HG02759 (cell line): Measurements from ENCODE around the gene SDHA.
"Not testable (repeated sequence)": the region's sequence is repeated elsewhere in the genome, so short reads cannot be mapped to it uniquely, and the experiment has no call there.

Experiments
- ATAC-seq: cut with Tn5 transposase; IDR thresholded peaks from one replicate; pipeline ENCODE4 v1.9.1; 2021; ENCODE audit warnings: mild to moderate bottlenecking, moderate library complexity; ENCODE audit not compliant: unreplicated experiment

The SDHA gene

DNA sequence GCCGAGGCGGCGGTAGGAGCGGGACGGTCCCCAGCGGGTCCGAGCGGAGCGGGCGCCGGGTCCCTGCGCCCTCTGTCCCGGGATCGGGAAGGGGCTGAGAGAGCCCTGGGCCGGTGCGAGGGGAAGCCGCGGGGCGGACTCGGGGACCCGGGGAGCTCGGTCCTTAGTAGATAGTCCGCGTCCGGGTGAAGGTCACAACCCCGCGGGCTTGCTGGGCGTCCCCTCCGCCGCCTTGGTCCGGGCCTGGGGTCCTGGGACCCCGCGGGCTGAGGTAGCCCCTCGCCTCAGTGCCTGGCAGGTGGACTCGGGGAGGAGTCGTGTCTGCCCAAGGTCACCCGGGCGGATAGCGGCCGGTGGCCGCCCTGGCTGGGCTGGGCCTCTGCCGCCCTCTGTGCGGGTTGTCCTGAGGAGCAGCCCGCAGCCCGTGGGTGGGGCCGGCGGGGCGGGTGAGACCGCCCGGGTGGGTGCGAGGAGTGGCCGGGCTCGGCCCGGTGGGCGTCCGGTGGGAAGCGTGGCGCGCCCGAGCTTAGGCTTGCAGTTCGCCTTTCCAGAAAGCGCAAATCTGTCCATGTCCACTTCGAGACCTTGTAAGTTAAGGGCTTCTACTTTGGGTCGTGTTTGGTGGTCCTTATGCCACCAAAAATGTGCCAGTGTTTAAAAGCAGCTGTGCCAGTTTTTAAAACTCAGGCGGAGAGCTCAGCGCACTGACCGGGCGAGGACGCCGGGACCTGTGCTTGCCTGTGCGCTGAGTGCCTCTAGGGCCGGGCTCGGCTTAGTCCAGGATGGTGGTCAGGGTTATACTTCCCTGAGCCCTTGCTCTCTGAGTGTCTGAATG is 554 bp downstream of the SDHA start:
- ATAC-seq, result peak; percentile 27

DNA sequence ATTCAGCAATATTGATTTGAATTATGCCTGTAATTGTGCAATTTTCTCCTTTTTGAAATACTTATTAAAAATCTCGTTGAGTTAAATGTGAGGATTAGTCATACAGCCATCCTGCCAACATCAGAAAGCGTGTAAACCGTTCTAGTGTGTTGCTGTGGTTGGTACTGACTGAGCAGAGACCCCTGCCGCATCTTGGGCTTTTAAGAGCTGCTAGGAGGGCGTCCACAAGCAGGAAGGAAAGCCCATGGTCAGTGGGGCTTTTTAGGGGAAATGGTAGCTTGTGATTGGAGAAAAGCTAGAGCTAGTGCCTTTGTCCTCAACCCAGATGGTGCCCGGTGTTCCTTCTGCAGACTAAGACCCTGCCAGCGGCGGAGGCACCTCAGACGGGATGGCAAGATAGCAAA is 1.3 kb downstream of the SDHA start:
- ATAC-seq, result no peak

DNA sequence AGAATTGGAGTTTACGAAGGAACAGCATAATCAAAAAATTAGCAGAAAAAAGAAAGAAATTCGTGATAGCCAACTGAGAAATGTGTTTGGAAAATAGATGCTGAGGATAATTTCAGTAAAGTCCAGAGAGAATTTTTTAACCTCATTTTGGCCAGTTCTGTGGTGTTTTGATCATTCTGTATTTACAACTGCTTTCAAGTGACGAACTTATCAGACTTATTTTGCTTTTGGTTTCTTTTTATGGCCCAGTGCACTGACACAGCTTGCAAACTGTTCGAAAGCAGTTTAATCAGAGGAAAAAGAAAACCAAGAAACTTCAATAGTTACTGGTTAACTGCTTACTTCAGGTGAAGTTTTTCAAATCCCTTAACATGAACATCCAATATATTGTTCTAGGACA is 1.9 kb downstream of the SDHA start:
- ATAC-seq, result no peak

DNA sequence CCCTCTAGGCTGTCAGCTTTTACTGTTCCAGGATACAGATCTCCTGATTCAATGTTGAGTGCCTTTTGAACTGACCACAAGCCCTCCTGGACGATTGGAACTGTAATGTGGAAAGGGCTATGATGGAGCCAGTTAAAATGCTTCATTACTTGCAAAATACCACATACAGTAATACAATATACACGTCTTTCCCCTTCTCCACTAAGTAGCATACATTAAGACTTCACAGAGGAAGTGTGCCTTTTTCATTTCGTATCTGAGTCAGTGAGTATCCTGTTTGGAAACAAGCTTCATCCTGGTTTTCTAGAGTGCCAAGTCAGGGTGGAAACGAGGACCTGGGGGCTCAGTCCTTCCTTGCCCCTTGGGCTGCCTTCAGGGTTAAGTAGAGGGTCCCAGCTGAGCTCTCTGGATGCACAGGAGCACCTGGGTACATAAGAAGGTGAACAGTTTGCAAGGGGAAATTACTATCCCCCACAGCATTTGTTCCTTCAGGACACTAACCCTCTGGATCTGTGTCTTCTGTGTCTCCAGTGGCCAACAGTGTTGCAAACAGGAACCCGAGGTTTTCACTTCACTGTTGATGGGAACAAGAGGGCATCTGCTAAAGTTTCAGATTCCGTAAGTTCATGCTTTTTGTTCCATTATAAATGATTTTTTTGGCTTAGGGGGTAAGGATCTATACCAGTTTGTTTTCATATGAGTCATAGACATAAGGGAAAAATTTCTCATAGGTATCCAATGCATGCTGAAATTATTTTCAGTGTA is 5.0 kb downstream of the SDHA start:
- ATAC-seq, result not testable (repeated sequence)

DNA sequence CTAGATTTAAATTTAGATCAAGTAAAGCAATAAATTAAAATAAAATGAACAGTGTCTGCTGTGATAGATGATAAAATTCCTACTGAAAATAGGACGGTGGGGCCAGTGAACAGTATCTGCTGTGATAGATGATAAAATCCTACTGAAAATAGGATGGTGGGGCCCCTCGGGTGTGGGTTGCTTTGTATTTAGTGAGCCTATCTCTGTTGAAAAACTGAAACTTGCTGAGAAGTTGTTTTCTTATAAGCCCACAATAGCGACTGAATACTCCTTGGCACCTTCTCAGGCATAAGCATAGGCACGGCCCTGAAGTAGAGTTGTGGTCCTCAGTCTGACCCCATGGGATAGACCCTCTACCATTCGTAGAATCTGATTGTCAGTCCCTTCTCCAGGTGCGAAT is 5.7 kb downstream of the SDHA start:
- no peak for ATAC-seq

DNA sequence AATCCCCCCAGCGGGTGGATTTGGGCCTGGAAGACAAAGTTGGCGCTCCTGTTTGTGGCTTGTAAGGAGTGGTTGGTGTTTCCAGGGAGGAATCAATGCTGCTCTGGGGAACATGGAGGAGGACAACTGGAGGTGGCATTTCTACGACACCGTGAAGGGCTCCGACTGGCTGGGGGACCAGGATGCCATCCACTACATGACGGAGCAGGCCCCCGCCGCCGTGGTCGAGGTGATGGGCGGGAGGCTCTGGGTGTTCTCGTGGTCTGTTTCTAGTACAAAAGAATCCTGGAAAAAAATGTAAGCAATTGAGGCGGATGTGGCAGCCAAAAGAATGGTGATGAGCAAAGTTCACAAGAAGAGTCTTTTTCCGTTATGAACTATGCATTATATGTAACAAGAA is 7.2 kb downstream of the SDHA start:
- ATAC-seq, result no peak

DNA sequence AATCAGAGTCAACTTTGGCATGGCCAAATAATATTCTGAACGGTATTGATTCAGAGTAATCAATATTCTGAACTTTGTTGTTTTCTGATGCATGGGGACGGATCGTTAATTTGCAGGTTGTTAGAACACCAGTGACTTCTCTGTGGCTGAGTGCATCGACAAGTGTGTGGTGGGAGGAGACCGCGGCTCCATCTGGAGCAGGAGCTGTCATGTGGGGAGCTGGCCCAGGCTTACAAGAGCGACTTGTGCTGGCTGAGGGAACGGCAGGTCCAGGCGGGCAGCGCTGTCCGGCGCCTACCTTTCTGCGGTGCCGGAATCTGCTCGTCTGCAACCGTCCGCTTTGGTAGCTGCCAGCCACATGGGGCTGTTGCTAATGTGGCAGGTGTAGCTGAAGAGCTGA is 9.3 kb downstream of the SDHA start:
- not testable (repeated sequence) for ATAC-seq

DNA sequence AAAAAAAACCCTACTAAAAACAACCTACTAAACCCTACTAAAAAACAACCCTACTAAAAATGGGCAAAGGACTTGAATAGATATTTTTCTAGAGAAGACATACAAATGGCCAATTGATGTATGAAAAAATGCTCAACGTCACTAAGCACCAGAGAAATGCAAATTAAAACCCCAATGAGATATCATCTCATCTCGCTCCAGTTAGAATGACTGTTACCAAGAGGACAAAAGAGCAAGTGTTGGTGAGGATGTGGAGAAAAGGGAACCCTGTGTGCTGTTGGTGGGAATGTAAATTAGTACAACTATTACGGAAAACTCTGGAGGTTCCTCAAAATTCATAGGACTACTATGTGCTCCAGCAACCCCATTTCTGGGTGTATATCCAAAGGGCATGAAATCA is 10.8 kb downstream of the SDHA start:
- no peak for ATAC-seq

DNA sequence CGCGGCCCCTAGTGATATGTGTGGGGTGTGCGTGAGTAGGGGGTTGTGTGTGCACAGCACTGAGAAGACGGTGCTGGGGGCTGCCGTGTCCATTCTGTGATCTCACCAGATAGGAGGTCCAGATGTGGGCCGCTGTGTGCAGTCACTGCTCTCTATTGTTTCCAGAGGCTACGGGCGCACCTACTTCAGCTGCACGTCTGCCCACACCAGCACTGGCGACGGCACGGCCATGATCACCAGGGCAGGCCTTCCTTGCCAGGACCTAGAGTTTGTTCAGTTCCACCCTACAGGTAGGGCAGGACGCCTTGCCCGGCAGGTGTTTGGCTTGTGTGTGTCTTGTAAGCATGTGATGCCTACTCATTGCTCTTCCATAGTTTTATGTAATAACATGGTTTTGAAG is 12.6 kb downstream of the SDHA start:
- ATAC-seq, result no peak

DNA sequence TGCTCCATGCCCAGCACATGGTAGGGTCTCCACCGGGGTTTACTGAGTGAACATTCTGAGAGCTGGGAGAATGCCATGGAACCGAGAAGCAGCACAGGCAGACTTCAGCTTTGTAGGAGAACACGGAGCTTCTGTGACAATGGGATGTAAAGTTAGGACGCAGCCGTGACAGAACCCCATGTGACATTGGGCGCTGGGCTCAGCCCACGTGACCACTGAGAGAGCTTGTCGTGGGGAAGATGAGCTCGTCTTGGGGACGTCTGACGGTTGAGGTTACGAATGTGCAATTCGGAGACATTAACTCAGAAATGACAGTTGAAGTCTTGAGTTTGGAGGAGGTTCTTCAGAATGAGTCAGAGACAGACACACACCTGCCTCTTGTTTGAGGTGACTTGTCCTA is 13.5 kb downstream of the SDHA start:
- ATAC-seq, result no peak

DNA sequence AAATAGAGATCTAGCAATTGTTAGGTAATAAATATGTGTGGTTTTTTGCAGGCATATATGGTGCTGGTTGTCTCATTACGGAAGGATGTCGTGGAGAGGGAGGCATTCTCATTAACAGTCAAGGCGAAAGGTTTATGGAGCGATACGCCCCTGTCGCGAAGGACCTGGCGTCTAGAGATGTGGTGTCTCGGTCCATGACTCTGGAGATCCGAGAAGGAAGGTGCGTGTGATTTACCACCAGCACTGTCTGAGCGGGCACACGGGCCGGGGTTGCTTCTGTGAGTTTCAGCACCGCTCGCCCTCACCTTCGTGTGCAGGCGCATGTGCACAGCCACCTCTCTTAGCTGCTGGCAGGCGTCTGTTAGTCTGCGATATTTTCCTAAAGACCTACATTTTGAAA is 15.3 kb downstream of the SDHA start:
- ATAC-seq, result not testable (repeated sequence)

DNA sequence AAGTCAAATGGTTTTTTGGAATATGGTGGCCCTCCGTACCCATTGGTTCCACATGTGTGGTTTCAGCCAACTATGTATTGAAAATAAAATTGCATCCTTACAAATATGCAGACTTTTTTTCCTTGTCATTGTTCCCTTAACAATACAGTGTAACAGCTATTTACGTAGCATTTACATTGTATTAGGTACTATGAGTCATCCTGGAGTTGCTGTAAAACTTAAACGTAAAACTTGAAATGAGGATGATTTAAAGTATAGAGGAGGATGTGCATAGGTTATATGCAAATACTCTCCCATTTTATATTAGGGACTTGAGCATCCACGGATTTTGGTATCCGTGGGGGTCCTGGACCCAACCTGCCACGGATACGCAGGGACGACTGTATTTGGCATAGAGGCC is 16.3 kb downstream of the SDHA start:
- no peak for ATAC-seq

DNA sequence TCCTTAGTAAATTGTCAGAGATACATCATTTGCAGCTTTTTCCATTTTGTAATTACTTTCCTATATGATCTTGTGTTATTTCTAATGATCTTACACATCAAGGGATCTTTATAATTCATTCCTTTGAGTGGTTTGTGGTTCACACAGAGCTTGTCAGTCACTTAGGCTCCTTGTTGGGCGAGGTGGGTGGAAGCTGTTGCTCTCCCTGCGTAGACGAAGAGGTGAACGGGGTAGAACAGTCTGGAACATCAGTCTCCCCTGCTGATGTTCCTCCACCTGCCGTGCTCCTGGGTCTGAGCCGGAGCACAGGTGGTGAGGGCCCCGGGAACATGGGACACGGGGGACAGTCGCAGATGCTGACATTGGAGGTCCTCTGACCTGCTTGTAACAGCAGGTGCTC is 17.4 kb downstream of the SDHA start:
- not testable (repeated sequence) for ATAC-seq

DNA sequence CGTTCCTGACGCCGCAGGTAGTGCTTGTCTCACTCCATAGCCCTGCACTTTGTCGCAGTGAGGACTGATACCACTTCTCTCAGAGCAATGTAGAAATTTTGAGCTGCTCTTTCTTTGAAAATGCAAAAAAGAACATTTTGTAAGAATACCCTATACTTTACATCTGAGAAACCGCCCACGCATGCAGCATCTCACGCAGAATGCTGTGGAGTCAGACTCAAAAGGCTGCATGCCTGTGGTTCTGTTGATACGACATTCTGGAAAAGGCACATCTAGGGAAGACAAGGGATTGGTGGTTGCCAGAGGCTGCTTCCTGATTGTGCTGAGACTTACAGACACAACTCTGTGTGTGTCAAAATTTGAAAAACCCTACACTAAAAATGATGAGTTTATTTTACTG is 19.8 kb downstream of the SDHA start:
- ATAC-seq, result not testable (repeated sequence)

DNA sequence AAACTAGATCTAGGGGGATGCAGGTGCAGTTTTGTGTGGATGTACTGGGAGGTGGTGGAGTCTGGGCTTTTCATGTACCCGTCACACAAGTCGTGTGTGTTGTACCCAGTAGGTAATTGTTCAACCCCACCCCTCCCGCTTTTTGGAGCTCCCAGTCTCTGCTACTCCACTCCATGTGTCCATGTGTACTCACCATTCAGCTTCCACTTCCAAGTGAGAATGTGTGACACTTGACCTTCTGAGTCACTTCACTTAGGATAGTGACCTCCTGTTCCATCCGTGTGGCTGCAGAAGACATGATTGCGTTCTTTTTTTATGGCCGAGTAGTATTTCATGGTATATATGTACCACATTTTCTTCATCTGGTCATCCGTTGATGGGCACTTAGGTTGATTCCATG is 22.4 kb downstream of the SDHA start:
- ATAC-seq, result not testable (repeated sequence)

DNA sequence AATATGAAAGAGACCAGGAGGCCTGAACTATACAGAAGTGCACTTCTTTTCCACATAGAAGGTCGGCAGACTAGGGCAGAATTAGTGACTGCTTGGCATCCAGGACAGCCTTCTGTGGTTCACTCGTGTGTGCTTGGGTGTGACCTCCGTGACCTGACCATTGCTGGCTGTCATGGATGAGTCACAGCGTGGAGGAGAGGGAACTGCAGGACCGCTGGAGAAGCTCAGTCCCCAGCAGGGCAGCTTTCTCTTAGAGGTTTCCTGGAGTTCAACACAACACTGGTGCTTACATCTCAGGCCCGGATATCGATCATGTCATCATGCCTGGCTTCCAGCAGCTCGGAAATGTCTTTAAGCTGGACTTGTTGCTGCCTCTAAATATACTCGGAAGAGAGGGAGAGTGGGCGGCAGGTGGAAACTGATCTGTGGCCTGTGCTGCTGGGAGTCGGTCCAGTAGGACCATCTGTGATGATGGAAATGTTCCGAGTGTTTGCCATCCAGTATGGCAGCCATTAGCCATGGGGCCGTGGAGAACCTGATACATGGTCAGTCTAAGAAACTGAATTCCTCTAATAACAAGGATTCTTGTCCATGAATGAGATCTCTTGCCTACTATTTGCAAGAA is 23.0 kb downstream of the SDHA start:
- ATAC-seq, result not testable (repeated sequence)

DNA sequence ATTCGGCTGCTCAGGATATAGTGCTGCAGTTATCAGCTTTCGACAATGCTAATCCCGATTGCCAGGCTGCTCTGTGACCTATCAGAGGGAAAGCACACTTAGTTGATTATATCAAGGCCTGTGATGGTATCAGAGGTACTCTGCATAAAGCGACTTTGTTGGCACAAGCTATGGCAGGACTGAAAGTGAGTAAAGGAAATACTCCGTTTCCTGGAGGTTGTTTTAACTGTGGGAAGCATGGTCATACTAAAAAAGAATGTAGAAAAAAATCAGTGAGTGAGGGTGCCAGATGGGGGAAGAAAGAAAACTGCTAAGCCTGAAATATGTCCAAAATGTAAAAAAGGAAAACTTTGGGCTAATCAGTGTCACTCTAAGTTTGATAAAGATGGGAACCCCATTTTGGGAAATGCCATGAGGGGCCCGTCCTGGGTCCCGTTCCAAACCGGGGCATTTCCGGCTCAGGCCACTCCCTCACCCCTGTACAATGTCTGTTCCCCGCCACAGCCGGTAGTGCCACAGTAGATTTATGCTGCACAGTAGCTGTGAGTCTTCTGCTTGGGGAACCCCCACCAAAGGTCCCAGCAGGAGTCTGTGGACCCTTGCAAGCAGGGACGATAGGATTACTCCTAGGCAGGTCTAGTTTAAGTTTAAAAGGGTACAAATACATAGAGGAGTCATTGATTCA is 25.7 kb downstream of the SDHA start:
- not testable (repeated sequence) for ATAC-seq

DNA sequence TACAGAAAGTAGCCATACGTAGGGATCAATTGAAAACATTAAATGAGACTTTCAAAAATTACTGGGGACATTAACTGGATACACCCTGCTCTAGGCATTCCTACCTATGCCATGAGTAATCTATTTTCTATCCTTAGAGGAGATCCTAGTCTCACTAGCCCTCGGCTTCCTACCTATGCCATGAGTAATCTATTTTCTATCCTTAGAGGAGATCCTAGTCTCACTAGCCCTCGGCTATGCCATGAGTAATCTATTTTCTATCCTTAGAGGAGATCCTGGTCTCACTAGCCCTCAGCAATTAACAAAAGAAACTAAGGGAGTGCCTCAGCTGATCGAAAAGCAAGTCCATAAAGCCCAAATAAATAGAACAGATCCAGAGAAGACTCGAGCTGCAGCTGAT is 27.6 kb downstream of the SDHA start:
- ATAC-seq, result not testable (repeated sequence)

DNA sequence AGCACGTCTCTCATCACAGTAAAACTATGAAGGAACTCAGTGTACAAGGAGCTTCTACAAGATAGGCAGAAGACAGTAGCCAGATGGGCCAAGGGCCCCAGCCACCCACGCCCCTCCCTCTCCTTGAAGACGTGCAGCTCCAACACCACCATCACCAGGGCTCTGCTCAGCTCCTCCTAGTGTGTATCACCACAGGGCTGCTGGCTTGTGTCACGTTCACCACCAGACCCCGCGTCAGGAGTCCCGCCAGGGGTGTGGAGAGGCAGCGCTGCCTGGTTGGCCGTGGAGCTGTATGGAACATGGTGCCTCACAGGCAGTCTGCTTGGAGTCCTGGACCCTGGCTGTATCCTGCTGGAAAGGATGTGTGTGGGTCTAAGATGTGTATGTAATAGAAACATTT is 32.3 kb downstream of the SDHA start:
- ATAC-seq, result not testable (repeated sequence)

DNA sequence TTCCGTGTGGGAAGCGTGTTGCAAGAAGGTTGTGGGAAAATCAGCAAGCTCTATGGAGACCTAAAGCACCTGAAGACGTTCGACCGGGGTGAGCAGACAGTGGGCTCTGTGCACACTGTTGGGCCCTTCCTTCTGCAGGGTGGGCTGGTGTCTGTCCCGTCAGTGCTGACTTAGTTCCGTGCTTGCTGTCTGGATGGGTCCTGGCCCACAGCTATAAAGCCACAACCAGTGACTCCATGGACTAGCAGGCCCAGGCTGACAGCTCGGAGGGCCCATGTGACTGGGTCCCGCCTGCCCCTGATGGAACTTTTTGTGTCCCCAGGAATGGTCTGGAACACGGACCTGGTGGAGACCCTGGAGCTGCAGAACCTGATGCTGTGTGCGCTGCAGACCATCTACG is 32.9 kb downstream of the SDHA start:
- not testable (repeated sequence) for ATAC-seq

DNA sequence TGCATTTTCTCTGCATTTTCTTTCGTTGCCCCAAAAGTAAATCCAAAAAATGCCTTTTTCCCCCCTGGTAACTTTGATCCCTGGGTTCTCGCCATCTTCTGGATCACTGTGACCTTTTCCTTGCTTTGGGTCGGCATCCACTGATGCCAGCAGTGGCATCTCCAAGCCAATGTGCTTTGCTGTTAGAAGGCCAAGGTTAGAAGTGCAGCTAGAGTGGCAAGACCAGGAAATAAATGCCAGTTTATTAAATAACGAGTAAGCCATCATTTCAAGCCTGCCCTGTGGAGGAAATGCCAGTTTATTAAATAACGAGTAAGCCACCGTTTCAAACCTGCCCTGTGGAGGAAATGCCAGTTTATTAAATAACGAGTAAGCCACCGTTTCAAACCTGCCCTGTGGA is 33.4 kb downstream of the SDHA start:
- not testable (repeated sequence) for ATAC-seq
